Measurements from ENCODE around the gene SUGCT. TPM values are rescaled to one million over a fixed set of nuclear protein-coding genes. Genes with fewer than 3 reads are reported as not detected.
"Not testable (repeated sequence)": the region's sequence is repeated elsewhere in the genome, so short reads cannot be mapped to it uniquely, and the experiment has no call there.

Gene SUGCT
- total RNA-seq, 6 donors from 2014 or later: 1.4 to 3.1 (median 1.7) TPM; not detected in 1

- no peak for ATAC-seq (ENCODE audit: low FRiP score in 2 of 2)
- Histone ChIP-seq H3K4me1 (no peaks in the 10 kb centered on the region), H3K9me3 (no peaks in the 10 kb centered on the region), H3K27ac (no peak overlapping the region), H3K36me3 (no peaks in the 10 kb centered on the region), H3K27me3 (no peaks in the 10 kb centered on the region), H3K4me3 (no peak overlapping the region)
- WGBS, 2 donors: 75 to 90% methylated on average over 3 of the region's 3 CpGs
- no peak for DNase-seq
- TF ChIP-seq EP300 (IDR thresholded peaks at IDR 0.05) (no peak), CTCF (IDR thresholded peaks at IDR 0.05) (no peak), POLR2A (IDR thresholded peaks at IDR 0.05) (no peak), POLR2AphosphoS5 (IDR thresholded peaks at IDR 0.05) (no peak)
These were observed 488.2 kb downstream of the SUGCT start for GRCh38 chr7:40622941-40623501.

GRCh38 chr7:40623863-40624262, 489.1 kb downstream of the SUGCT start:
- H3K27ac ChIP-seq: no peak overlapping the region
- H3K9me3 ChIP-seq: no peaks in the 10 kb centered on the region
- ATAC-seq (ENCODE audit: low FRiP score in 2 of 2) (no peak), DNase-seq (no peak)
- no peaks in the 10 kb centered on the region for H3K36me3 ChIP-seq
- no peaks in the 10 kb centered on the region for H3K27me3 ChIP-seq
- no peak overlapping the region for H3K4me3 ChIP-seq
- TF ChIP-seq CTCF (IDR thresholded peaks at IDR 0.05): no peak
- no peak for TF ChIP-seq EP300 (IDR thresholded peaks at IDR 0.05)
- TF ChIP-seq POLR2A (IDR thresholded peaks at IDR 0.05): no peak
- TF ChIP-seq POLR2AphosphoS5 (IDR thresholded peaks at IDR 0.05): no peak
- H3K4me1 ChIP-seq: no peaks in the 10 kb centered on the region
- WGBS, 2 donors: 51 to 56% methylated on average over 2 of the region's 2 CpGs

- not testable (repeated sequence) for ATAC-seq (ENCODE audit: low FRiP score in 2 of 2); DNase-seq; H3K4me1 ChIP-seq; H3K4me3 ChIP-seq; H3K27ac ChIP-seq; H3K9me3 ChIP-seq; H3K27me3 ChIP-seq; H3K36me3 ChIP-seq
- WGBS, 2 donors: 85 to 100% methylated on average over 1 of the region's 1 CpG
These were observed 492.6 kb downstream of the SUGCT start for GRCh38 chr7:40627361-40627760.

- no peak for TF ChIP-seq EP300 (IDR thresholded peaks at IDR 0.05)
- TF ChIP-seq CTCF (IDR thresholded peaks at IDR 0.05): no peak
- no peak for TF ChIP-seq POLR2AphosphoS5 (IDR thresholded peaks at IDR 0.05)
- TF ChIP-seq POLR2A (IDR thresholded peaks at IDR 0.05): no peak
- Histone ChIP-seq H3K36me3 (no peaks in the 10 kb centered on the region), H3K4me3 (no peak overlapping the region), H3K27me3 (no peaks in the 10 kb centered on the region), H3K9me3 (no peaks in the 10 kb centered on the region), H3K4me1 (no peaks in the 10 kb centered on the region), H3K27ac (no peak overlapping the region)
- WGBS, 2 donors: 80 to 81% methylated on average over 5 of the region's 5 CpGs
- no peak for ATAC-seq (ENCODE audit: low FRiP score in 2 of 2)
- DNase-seq: no peak
These were observed 495.1 kb downstream of the SUGCT start for GRCh38 chr7:40629891-40630290.

- H3K4me3 ChIP-seq: no peak overlapping the region
- H3K4me1 ChIP-seq: no peaks in the 10 kb centered on the region
- WGBS, 2 donors: 89 to 90% methylated on average over 8 of the region's 8 CpGs
- H3K36me3 ChIP-seq: no peaks in the 10 kb centered on the region
- H3K9me3 ChIP-seq: no peaks in the 10 kb centered on the region
- no peaks in the 10 kb centered on the region for H3K27me3 ChIP-seq
- no peak overlapping the region for H3K27ac ChIP-seq
- no peak for DNase-seq
- ATAC-seq (ENCODE audit: low FRiP score in 2 of 2): no peak
- TF ChIP-seq EP300 (IDR thresholded peaks at IDR 0.05) (no peak), POLR2AphosphoS5 (IDR thresholded peaks at IDR 0.05) (no peak), POLR2A (IDR thresholded peaks at IDR 0.05) (no peak), CTCF (IDR thresholded peaks at IDR 0.05) (no peak)
These were observed 499.3 kb downstream of the SUGCT start for GRCh38 chr7:40634118-40634517.
